Hepatocyte (in vitro differentiated cells): ENCODE data around the gene PPP2R3A. TPM values are rescaled to one million over a fixed set of nuclear protein-coding genes. Genes with fewer than 3 reads are reported as not detected.

ENCODE experiments used
- DNase-seq: peaks from one replicate; pipeline ENCODE4 v3.0.0-alpha.2; 2016; ENCODE audit warnings: low spot score
- H2AFZ ChIP-seq: fragments of 200-600 bp; sonication (generic); 2 replicates; pipeline ENCODE4 v1.6.0; 2016; ENCODE audit warnings: antibody characterized with exemption, mild to moderate bottlenecking
- H3K27ac ChIP-seq: fragments of 200-600 bp; sonication (generic); 2 replicates; pipeline ENCODE4 v1.5.1; 2016; ENCODE audit warnings: mild to moderate bottlenecking
- H3K27me3 ChIP-seq: fragments of 200-600 bp; sonication (generic); 2 replicates; pipeline ENCODE4 v1.6.1; 2016
- H3K36me3 ChIP-seq: fragments of 200-600 bp; sonication (generic); replicated peaks from 2 replicates; pipeline ENCODE4 v1.5.1; 2016; ENCODE audit warnings: low read depth; ENCODE audit not compliant: insufficient read depth
- H3K4me1 ChIP-seq: fragments of 200-600 bp; sonication (generic); 2 replicates; pipeline ENCODE4 v1.5.1; 2016; ENCODE audit warnings: mild to moderate bottlenecking, moderate library complexity; ENCODE audit not compliant: insufficient read depth
- H3K4me2 ChIP-seq: fragments of 200-600 bp; sonication (generic); 2 replicates; pipeline ENCODE4 v1.6.0; 2016
- H3K4me3 ChIP-seq: fragments of 200-600 bp; sonication (generic); 2 replicates; pipeline ENCODE4 v1.5.1; 2016; ENCODE audit warnings: mild to moderate bottlenecking
- H3K79me2 ChIP-seq: fragments of 200-600 bp; sonication (generic); 2 replicates; pipeline ENCODE4 v1.6.0; 2017; ENCODE audit warnings: mild to moderate bottlenecking
- H3K9me2 ChIP-seq: fragments of 200-600 bp; sonication (generic); replicated peaks from 2 replicates; pipeline ENCODE4 v1.6.0; 2017; ENCODE audit warnings: mild to moderate bottlenecking; ENCODE audit not compliant: insufficient read depth
- H3K9me3 ChIP-seq: fragments of 200-600 bp; sonication (generic); 2 replicates; pipeline ENCODE4 v1.5.1; 2016; ENCODE audit warnings: low read depth, mild to moderate bottlenecking
- H4K20me1 ChIP-seq: fragments of 200-600 bp; sonication (generic); 2 replicates; pipeline ENCODE4 v1.6.0; 2016; ENCODE audit warnings: mild to moderate bottlenecking; ENCODE audit not compliant: insufficient read depth, poor library complexity, severe bottlenecking
- CTCF ChIP-seq: fragments of 200-600 bp; sonication (generic); IDR thresholded peaks from 2 replicates; pipeline ENCODE4 v1.5.1; 2016; ENCODE audit warnings: antibody characterized with exemption, mild to moderate bottlenecking; ENCODE audit not compliant: poor library complexity
- EZH2 ChIP-seq: fragments of 200-600 bp; sonication (generic); IDR thresholded peaks from 2 replicates; pipeline ENCODE4 v1.6.1; 2016; ENCODE audit warnings: antibody characterized with exemption, mild to moderate bottlenecking, borderline replicate concordance
- EZH2phosphoT487 ChIP-seq: fragments of 200-600 bp; sonication (generic); IDR thresholded peaks from one replicate; pipeline ENCODE4 v1.6.1; 2018; ENCODE audit warnings: antibody characterized with exemption, mild to moderate bottlenecking, low read depth, moderate library complexity; ENCODE audit not compliant: unreplicated experiment, severe bottlenecking
- WGBS: methylation state at CpG from one replicate; pipeline ENCODE4 v1.1.6; 2016; ENCODE audit warnings: low lambda C conversion rate; ENCODE audit errors: missing lambda C conversion rate; 5-methylcytosine and 5-hydroxymethylcytosine counted together
- polyA plus RNA-seq: library from polyadenylated mRNA; unstranded; fragments of >200 nt; fragmentation: Nextera tagmentation; extraction: Ambion mirVana; gene quantifications from 2 replicates; pipeline ENCODE4 v1.2.1, GENCODE V29; 2016
- total RNA-seq: library from RNA; depleted of rRNA; stranded (reverse); fragments of >200 nt; gene quantifications from 2 replicates; pipeline ENCODE4 v1.2.3, GENCODE V29; 2014

Gene PPP2R3A
- total and polyA plus RNA-seq, 2 experiments from 2014 or later = 6.7 to 20.2 TPM

GRCh38 chr3:136146981-136147729 is 181.6 kb downstream of the PPP2R3A start:
- no peak overlapping the region for H3K4me3 ChIP-seq
- no peak overlapping the region for H3K4me2 ChIP-seq
- no peak overlapping the region for H2AFZ ChIP-seq
- TF ChIP-seq EZH2 = no peak
- TF ChIP-seq CTCF = no peak
- no peak for TF ChIP-seq EZH2phosphoT487
- no peak overlapping the region for H3K27ac ChIP-seq
- WGBS = 86% methylated on average over 6 of the region's 6 CpGs
- H3K79me2 ChIP-seq = peaks cover 82% of the 10 kb centered on the region
- H3K9me2 ChIP-seq = no peaks in the 10 kb centered on the region
- peaks cover 41% of the 10 kb centered on the region for H4K20me1 ChIP-seq
- no peaks in the 10 kb centered on the region for H3K36me3 ChIP-seq
- no peaks in the 10 kb centered on the region for H3K9me3 ChIP-seq
- H3K4me1 ChIP-seq = peaks cover 9% of the 10 kb centered on the region
- H3K27me3 ChIP-seq = no peaks in the 10 kb centered on the region
- DNase-seq = no peak

- no peaks in the 10 kb centered on the region for H3K9me3 ChIP-seq
- no peaks in the 10 kb centered on the region for H3K27me3 ChIP-seq
- no peak for DNase-seq
- no peak overlapping the region for H3K27ac ChIP-seq
- H3K79me2 ChIP-seq = peaks cover 95% of the 10 kb centered on the region
- H2AFZ ChIP-seq = no peak overlapping the region
- H3K9me2 ChIP-seq = no peaks in the 10 kb centered on the region
- H4K20me1 ChIP-seq = peaks cover 66% of the 10 kb centered on the region
- WGBS = 62% methylated on average over 3 of the region's 3 CpGs
- TF ChIP-seq EZH2phosphoT487 = no peak
- TF ChIP-seq EZH2 = no peak
- TF ChIP-seq CTCF = no peak
- peaks cover 9% of the 10 kb centered on the region for H3K4me1 ChIP-seq
- no peak overlapping the region for H3K4me2 ChIP-seq
- no peaks in the 10 kb centered on the region for H3K36me3 ChIP-seq
- no peak overlapping the region for H3K4me3 ChIP-seq
Observed at GRCh38 chr3:136149667-136150066, 184.1 kb downstream of the PPP2R3A start.

- no peak for DNase-seq
- H3K4me3 ChIP-seq = no peak overlapping the region
- H3K27ac ChIP-seq = no peak overlapping the region
- H3K4me1 ChIP-seq = peaks cover 9% of the 10 kb centered on the region
- no peak overlapping the region for H2AFZ ChIP-seq
- peaks cover 100% of the 10 kb centered on the region for H3K79me2 ChIP-seq
- no peaks in the 10 kb centered on the region for H3K36me3 ChIP-seq
- no peak overlapping the region for H3K4me2 ChIP-seq
- no peaks in the 10 kb centered on the region for H3K9me2 ChIP-seq
- H3K27me3 ChIP-seq = no peaks in the 10 kb centered on the region
- H4K20me1 ChIP-seq = peaks cover 80% of the 10 kb centered on the region
- WGBS = 92% methylated on average over 10 of the region's 10 CpGs
- no peaks in the 10 kb centered on the region for H3K9me3 ChIP-seq
- TF ChIP-seq EZH2 = no peak
- no peak for TF ChIP-seq EZH2phosphoT487
- no peak for TF ChIP-seq CTCF
Observed at GRCh38 chr3:136151219-136151618, 185.7 kb downstream of the PPP2R3A start.
